Measurements from ENCODE around the gene ITGAV. TPM values are rescaled to one million over a fixed set of nuclear protein-coding genes. Genes with fewer than 3 reads are reported as not detected.

Gene ITGAV
- total RNA-seq, 1 donor from 2014 or later = 21.9 TPM

DNA sequence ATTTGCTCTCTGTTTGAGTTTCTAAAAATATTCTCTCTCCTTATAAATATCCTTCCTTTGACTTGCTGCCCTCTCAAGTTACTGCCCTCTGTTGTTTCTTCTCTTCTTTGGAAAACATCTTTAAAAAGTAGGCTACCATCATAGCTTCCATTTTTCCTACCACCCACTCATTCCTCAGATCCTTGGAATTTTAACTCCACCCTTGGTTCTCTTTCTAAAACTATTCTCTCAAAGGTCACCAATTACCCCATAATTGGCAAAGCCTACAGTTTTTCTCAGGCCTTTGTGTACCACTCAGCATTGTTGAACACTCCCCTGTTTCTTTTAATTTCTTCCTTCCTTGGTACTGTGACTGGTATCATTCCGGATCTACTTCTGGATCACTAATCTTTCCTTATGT lies 43.0 kb upstream of the ITGAV start:
- H3K9me3 Mint-ChIP-seq (ENCODE audit: unreplicated experiment) = no peaks in the 10 kb centered on the region
- no peak overlapping the region for H3K4me3 Mint-ChIP-seq (ENCODE audit: unreplicated experiment)
- H3K27ac Mint-ChIP-seq (ENCODE audit: unreplicated experiment) = no peak overlapping the region
- no peaks in the 10 kb centered on the region for H3K36me3 Mint-ChIP-seq (ENCODE audit: unreplicated experiment)
- H3K27me3 Mint-ChIP-seq (ENCODE audit: unreplicated experiment) = no peaks in the 10 kb centered on the region
- DNase-seq = no peak
- no peak for TF ChIP-seq CTCF (IDR thresholded peaks at IDR 0.05; ENCODE audit: partially characterized antibody, unreplicated experiment)
- no peaks in the 10 kb centered on the region for H3K4me1 Mint-ChIP-seq (ENCODE audit: low read depth, unreplicated experiment)

- no peaks in the 10 kb centered on the region for H3K4me1 Mint-ChIP-seq (ENCODE audit: low read depth, unreplicated experiment)
- TF ChIP-seq CTCF (IDR thresholded peaks at IDR 0.05; ENCODE audit: partially characterized antibody, unreplicated experiment) = no peak
- no peaks in the 10 kb centered on the region for H3K9me3 Mint-ChIP-seq (ENCODE audit: unreplicated experiment)
- H3K4me3 Mint-ChIP-seq (ENCODE audit: unreplicated experiment) = no peak overlapping the region
- no peaks in the 10 kb centered on the region for H3K36me3 Mint-ChIP-seq (ENCODE audit: unreplicated experiment)
- DNase-seq = no peak
- H3K27me3 Mint-ChIP-seq (ENCODE audit: unreplicated experiment) = no peaks in the 10 kb centered on the region
- H3K27ac Mint-ChIP-seq (ENCODE audit: unreplicated experiment) = no peak overlapping the region
These were observed 38.4 kb upstream of the ITGAV start for GRCh38 chr2:186551323-186552050.

- no peak for DNase-seq
- Mint-ChIP-seq H3K27ac (ENCODE audit: unreplicated experiment) (no peak overlapping the region), H3K4me3 (ENCODE audit: unreplicated experiment) (no peak overlapping the region), H3K4me1 (ENCODE audit: low read depth, unreplicated experiment) (no peaks in the 10 kb centered on the region), H3K27me3 (ENCODE audit: unreplicated experiment) (no peaks in the 10 kb centered on the region), H3K36me3 (ENCODE audit: unreplicated experiment) (no peaks in the 10 kb centered on the region), H3K9me3 (ENCODE audit: unreplicated experiment) (no peaks in the 10 kb centered on the region)
- no peak for TF ChIP-seq CTCF (IDR thresholded peaks at IDR 0.05; ENCODE audit: partially characterized antibody, unreplicated experiment)
These were observed 35.4 kb upstream of the ITGAV start for GRCh38 chr2:186554429-186554828.

DNA sequence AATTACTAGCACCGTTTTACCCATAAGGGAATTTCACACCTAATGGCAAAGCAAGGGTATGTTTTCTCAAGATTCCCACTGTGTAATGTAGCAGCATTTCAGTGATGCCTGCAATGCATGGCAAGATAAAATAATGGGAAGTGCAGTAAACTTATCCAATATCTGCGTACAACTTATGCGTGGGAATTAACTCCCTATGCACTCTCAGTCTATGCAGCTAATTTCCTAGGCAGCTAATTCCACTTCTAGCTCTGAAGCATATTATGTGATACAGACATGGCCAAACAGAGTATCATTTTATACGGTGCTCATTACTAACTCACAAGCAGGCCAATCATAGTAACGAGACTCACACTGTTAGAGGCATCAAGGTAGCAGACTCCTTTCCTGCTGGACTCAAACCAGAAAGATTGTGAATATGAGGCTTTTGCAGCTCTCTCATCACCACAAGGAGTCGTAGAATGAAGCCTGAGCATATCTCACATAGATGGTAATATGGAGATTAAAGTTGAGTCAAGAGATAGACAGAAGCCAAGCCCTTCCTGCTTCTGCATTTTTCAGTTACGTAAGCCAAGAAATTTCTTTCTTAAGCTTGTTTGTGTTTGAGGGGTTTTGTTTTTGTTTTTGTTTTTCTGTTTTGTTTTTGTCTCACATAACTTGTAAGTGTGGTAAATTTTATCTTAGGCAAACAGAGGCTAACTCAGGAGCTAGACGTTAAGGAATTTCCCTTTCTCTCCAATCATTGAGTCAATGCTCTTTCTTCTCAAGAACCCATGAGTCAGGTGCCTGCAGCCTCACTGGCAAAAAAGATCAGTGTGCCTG lies 34.8 kb upstream of the ITGAV start:
- Mint-ChIP-seq H3K36me3 (ENCODE audit: unreplicated experiment) (no peaks in the 10 kb centered on the region), H3K4me1 (ENCODE audit: low read depth, unreplicated experiment) (no peaks in the 10 kb centered on the region), H3K27ac (ENCODE audit: unreplicated experiment) (no peak overlapping the region), H3K9me3 (ENCODE audit: unreplicated experiment) (no peaks in the 10 kb centered on the region), H3K4me3 (ENCODE audit: unreplicated experiment) (no peak overlapping the region), H3K27me3 (ENCODE audit: unreplicated experiment) (no peaks in the 10 kb centered on the region)
- no peak for TF ChIP-seq CTCF (IDR thresholded peaks at IDR 0.05; ENCODE audit: partially characterized antibody, unreplicated experiment)
- DNase-seq = no peak
